Measurements from ENCODE around the gene GPATCH2L.

The GPATCH2L gene

GRCh38 chr14:76259029-76259735, 107.5 kb downstream of the GPATCH2L start:
- no peak for DNase-seq

DNA sequence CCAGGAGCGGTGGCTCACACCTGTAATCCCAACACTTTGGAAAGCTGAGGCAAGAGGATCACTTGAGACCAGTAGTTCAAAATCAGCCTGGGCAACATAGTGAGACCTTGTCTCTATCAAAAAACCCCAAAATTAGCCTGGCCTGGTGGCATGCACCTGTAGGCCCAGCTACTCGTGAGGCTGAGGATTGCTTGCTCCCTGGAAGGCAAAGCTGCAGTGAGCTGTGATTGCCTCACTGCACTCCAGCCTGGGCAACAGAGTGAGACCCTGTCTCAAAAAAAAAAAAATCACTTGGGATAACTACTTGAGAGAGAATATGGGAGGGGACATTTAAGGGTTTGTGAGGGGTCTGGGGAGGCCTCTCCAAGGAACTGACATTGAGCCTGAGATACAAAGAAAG, 109.0 kb downstream of the GPATCH2L start:
- no peak for DNase-seq

GRCh38 chr14:76261371-76261811, 109.7 kb downstream of the GPATCH2L start:
- peak; percentile 46 for DNase-seq

DNA sequence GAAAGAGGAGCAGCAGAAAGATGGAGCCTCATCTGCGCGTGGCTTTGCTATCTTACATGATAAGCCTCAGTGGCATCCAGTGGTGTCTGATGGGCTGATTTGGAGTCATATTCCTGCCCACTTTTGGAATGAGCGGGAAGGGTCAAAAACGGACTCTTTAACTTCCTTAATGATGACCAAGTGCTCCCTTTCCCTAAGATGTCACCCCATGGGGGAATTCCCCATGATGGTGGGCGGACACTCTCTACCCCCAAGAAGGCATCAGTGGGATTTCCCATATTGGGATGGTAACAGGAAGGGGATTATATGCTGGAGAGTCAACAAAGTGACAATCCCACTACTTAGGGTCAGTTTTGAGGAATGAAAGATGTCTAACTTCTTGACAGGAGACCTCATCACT, 110.9 kb downstream of the GPATCH2L start:
- no peak for DNase-seq
